ENCODE results near the gene HMGN2. TPM values are rescaled to one million over a fixed set of nuclear protein-coding genes. Genes with fewer than 3 reads are reported as not detected.

HMGN2 gene
- total RNA-seq, 6 experiments from 2014 or later, result 64.1 to 99.6 (median 83.6) TPM

DNA sequence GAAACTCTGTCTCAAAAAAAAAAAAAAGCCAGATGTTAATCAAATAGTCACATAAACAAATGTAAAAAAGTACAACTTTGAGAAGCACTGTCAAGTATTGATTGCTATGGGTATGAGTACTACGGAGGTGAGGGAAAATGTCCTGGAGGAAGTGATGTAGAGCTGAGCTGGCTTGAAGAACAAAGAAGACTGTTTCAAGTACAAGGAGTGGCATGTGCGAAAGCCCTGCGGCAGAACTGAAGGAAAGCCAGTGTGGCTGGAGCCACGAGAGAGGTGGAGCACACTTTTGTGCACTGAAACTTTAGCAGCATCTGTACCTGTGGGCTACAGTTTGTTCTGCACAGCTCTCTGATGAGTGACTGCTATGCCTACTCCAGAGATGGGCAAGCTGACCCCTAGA, 51.9 kb downstream of the HMGN2 start:
- Histone ChIP-seq H3K27ac (no peak overlapping the region), H3K27me3 (no peaks in the 10 kb centered on the region), H3K36me3 (no peaks in the 10 kb centered on the region), H3K4me3 (no peak overlapping the region), H3K4me1 (no peaks in the 10 kb centered on the region), H3K9me3 (no peaks in the 10 kb centered on the region)
- ATAC-seq (no peak), DNase-seq (no peak)
- no peak for TF ChIP-seq POLR2A (IDR thresholded peaks at IDR 0.05)
- TF ChIP-seq, protein P1, sequence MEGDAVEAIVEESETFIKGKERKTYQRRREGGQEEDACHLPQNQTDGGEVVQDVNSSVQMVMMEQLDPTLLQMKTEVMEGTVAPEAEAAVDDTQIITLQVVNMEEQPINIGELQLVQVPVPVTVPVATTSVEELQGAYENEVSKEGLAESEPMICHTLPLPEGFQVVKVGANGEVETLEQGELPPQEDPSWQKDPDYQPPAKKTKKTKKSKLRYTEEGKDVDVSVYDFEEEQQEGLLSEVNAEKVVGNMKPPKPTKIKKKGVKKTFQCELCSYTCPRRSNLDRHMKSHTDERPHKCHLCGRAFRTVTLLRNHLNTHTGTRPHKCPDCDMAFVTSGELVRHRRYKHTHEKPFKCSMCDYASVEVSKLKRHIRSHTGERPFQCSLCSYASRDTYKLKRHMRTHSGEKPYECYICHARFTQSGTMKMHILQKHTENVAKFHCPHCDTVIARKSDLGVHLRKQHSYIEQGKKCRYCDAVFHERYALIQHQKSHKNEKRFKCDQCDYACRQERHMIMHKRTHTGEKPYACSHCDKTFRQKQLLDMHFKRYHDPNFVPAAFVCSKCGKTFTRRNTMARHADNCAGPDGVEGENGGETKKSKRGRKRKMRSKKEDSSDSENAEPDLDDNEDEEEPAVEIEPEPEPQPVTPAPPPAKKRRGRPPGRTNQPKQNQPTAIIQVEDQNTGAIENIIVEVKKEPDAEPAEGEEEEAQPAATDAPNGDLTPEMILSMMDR (IDR thresholded peaks at IDR 0.05), result no peak
- intact Hi-C loops (cut with DNase I), result no loop called here
- 74% methylated on average over 3 of the region's 4 CpGs for WGBS (ENCODE audit: insufficient coverage, low coverage, low lambda C conversion rate, missing lambda C conversion rate)

Other genes starting within 250 kb of the HMGN2 start
- 1 to 10 TPM; 5.2 to 7.8 (median 5.8) TPM for gene CEP85, start 238.2 kb upstream of the HMGN2 start, total RNA-seq
- gene SH3BGRL3, start 192.4 kb upstream of the HMGN2 start, total RNA-seq, result 10 to 100 TPM; 26.3 to 61.8 (median 34.9) TPM
- 10 to 100 TPM in 1 of 6 experiments, 1 to 10 TPM in 5; 4.3 to 11.3 (median 7.0) TPM for gene UBXN11, start 165.8 kb upstream of the HMGN2 start, total RNA-seq
- gene CD52, start 154.5 kb upstream of the HMGN2 start, total RNA-seq, result 10 to 100 TPM in 2 of 6 experiments, 1 to 10 TPM in 4; 2.8 to 17.6 (median 8.5) TPM
- 1 to 10 TPM in 2 of 6 experiments, under 1 TPM in 1, not detected in 3; 0.81 to 1.9 (median 1.7) TPM for gene CRYBG2, start 118.3 kb upstream of the HMGN2 start, total RNA-seq
- under 1 TPM in 1 of 6 experiments, not detected in 5; 0.19 TPM for gene ZNF683, start 99.7 kb upstream of the HMGN2 start, total RNA-seq
- gene LIN28A, start 61.6 kb upstream of the HMGN2 start, total RNA-seq, result under 1 TPM in 1 of 6 experiments, not detected in 5; 0.09 TPM
- gene DHDDS, start 40.1 kb upstream of the HMGN2 start, total RNA-seq, result 10 to 100 TPM; 20.0 to 48.6 (median 24.9) TPM
- 10 to 100 TPM in 4 of 6 experiments, 1 to 10 TPM in 2; 6.2 to 42.6 (median 20.9) TPM for gene RPS6KA1, start 57.3 kb downstream of the HMGN2 start, total RNA-seq
- gene ARID1A, start 223.6 kb downstream of the HMGN2 start, total RNA-seq, result 10 to 100 TPM; 22.2 to 36.4 (median 29.4) TPM